Activated B cell treated with CpG ODN at 0.5 μM for 24 hours (primary cell): ENCODE results near the gene SYCE3. TPM values are rescaled to one million over a fixed set of nuclear protein-coding genes. Genes with fewer than 3 reads are reported as not detected.
A peak's percentile ranks its signal among the peaks of the same experiment; 100 is the strongest.

Experiments
- ATAC-seq: fragments of 200-7000 bp; cut with Tn5 transposase; one replicate; pipeline ENCODE4 v1.10.0; 2021; ENCODE audit warnings: low read depth, mild to moderate bottlenecking, moderate library complexity
- CTCF ChIA-PET: fragments of 350-600 bp; sonication (Branson Sonifier 250); formaldehyde crosslinking; loops from one replicate; lab custom pipeline; 2021; ENCODE audit warnings: antibody characterized with exemption; lab: Charles Lee
- POLR2A ChIA-PET: fragments of 350-600 bp; sonication (Branson Sonifier 250); formaldehyde crosslinking; loops from one replicate; lab custom pipeline; 2021; ENCODE audit warnings: antibody characterized with exemption; lab: Charles Lee
- DNase-seq: peaks from one replicate; pipeline ENCODE4 v3.0.0; 2022
- H3K27ac Mint-ChIP-seq: one replicate; pipeline ENCODE4 v1.8.0; 2020; ENCODE audit warnings: mixed read lengths
- H3K27me3 Mint-ChIP-seq: one replicate; pipeline ENCODE4 v1.8.0; 2021; ENCODE audit warnings: mixed read lengths
- H3K36me3 Mint-ChIP-seq: one replicate; pipeline ENCODE4 v1.8.0; 2021; ENCODE audit warnings: low read depth, mixed read lengths
- H3K4me1 Mint-ChIP-seq: one replicate; pipeline ENCODE4 v1.8.0; 2021; ENCODE audit warnings: mixed read lengths
- H3K4me3 Mint-ChIP-seq: one replicate; pipeline ENCODE4 v1.8.0; 2020; ENCODE audit warnings: mild to moderate bottlenecking, mixed read lengths
- H3K9me3 Mint-ChIP-seq: one replicate; pipeline ENCODE4 v1.8.0; 2020; ENCODE audit warnings: mixed read lengths
- CTCF ChIP-seq: fragments of 200-600 bp; IDR thresholded peaks from one replicate; pipeline ENCODE4 v1.8.0; 2022; ENCODE audit warnings: antibody characterized with exemption, mild to moderate bottlenecking
- intact Hi-C: fragments of 100-400 bp; cut with micrococcal nuclease; formaldehyde crosslinking; loops from one replicate; pipeline ENCODE4 v1.15.1; 2024
- total RNA-seq: library from RNA; stranded (reverse); gene quantifications from 2 replicates; pipeline ENCODE4 v1.2.3, GENCODE V29; 2022

SYCE3 gene
- total RNA-seq, 1 donor from 2014 or later: not detected

GRCh38 chr22:50553310-50553709, 9.4 kb downstream of the SYCE3 start:
- no peaks in the 10 kb centered on the region for H3K36me3 Mint-ChIP-seq
- intact Hi-C loops: no loop called here
- ATAC-seq (no peak), DNase-seq (no peak)
- POLR2A ChIA-PET: interaction anchor here (16.7 kb wide), 1 partner anchor 23 kb away, joined by 946 read pairs; the partner anchor contains the start of genes SCO2 and TYMP
- H3K27me3 Mint-ChIP-seq: no peaks in the 10 kb centered on the region
- CTCF ChIA-PET: interaction anchor here (1.7 kb wide), 1 partner anchor 27 kb away, joined by 4 read pairs; the partner anchor contains the start of gene SCO2
- peaks cover 15% of the 10 kb centered on the region for H3K4me1 Mint-ChIP-seq
- TF ChIP-seq CTCF: no peak
- H3K27ac Mint-ChIP-seq: no peak overlapping the region
- H3K9me3 Mint-ChIP-seq: no peaks in the 10 kb centered on the region
- no peak overlapping the region for H3K4me3 Mint-ChIP-seq

GRCh38 chr22:50551160-50551752, 11.5 kb downstream of the SYCE3 start:
- CTCF ChIA-PET: interaction anchor here (0.9 to 1.1 kb wide), 2 partner anchors 12 to 25 kb away, joined by 3 read pairs; no protein-coding TSS in a partner anchor
- no peaks in the 10 kb centered on the region for H3K36me3 Mint-ChIP-seq
- no peak overlapping the region for H3K27ac Mint-ChIP-seq
- POLR2A ChIA-PET: interaction anchor here (0.6 to 16.7 kb wide), 7 partner anchors 9 to 85 kb away, joined by 3 to 946 read pairs (median 4); partner anchors contain the start of genes CHKB, CPT1B, SCO2 and SYCE3
- H3K9me3 Mint-ChIP-seq: no peaks in the 10 kb centered on the region
- H3K27me3 Mint-ChIP-seq: no peaks in the 10 kb centered on the region
- no peak for DNase-seq
- H3K4me3 Mint-ChIP-seq: no peak overlapping the region
- H3K4me1 Mint-ChIP-seq: peaks cover 20% of the 10 kb centered on the region
- ATAC-seq: no peak
- no peak for TF ChIP-seq CTCF
- intact Hi-C loops: no loop called here

- intact Hi-C loops: no loop called here
- ATAC-seq (no peak), DNase-seq (no peak)
- Mint-ChIP-seq H3K27me3 (no peaks in the 10 kb centered on the region), H3K36me3 (no peaks in the 10 kb centered on the region), H3K4me3 (peak overlapping the region; percentile 48), H3K4me1 (peaks cover 25% of the 10 kb centered on the region), H3K9me3 (no peaks in the 10 kb centered on the region), H3K27ac (peak overlapping the region; percentile 35)
- ChIA-PET CTCF (interaction anchor here (0.9 to 1.1 kb wide), 2 partner anchors 11 to 24 kb away, joined by 3 read pairs; no protein-coding TSS in a partner anchor), POLR2A (interaction anchor here (0.6 to 16.7 kb wide), 9 partner anchors 9 to 563 kb away, joined by 3 to 946 read pairs (median 4); partner anchors contain the start of genes CHKB, CPT1B, SCO2 and SYCE3)
- no peak for TF ChIP-seq CTCF
These were observed 12.3 kb downstream of the SYCE3 start for GRCh38 chr22:50550395-50550794.

GRCh38 chr22:50548921-50549790, 13.6 kb downstream of the SYCE3 start:
- ATAC-seq: peak; percentile 25
- intact Hi-C loops: loop anchor here (1.0 to 10.0 kb wide), 2 partner anchors 13 to 584 kb away; partner anchors contain the start of genes PIM3 and SYCE3

More at GRCh38 chr22:50548921-50549790, 13.6 kb downstream of the SYCE3 start:
- ChIA-PET POLR2A (interaction anchor here (0.9 to 16.7 kb wide), 8 partner anchors 10 to 81 kb away, joined by 5 to 946 read pairs (median 18); partner anchors contain the start of genes CHKB, LMF2, NCAPH2 and SCO2), CTCF (interaction anchor here (0.9 to 1.9 kb wide), 7 partner anchors 10 to 297 kb away, joined by 3 to 15 read pairs (median 8); partner anchors contain the start of genes SCO2 and SYCE3)
- H3K4me3 Mint-ChIP-seq: peak overlapping the region; percentile 75
- no peaks in the 10 kb centered on the region for H3K9me3 Mint-ChIP-seq
- no peak for TF ChIP-seq CTCF
- no peaks in the 10 kb centered on the region for H3K36me3 Mint-ChIP-seq
- DNase-seq: peak; percentile 26
- peaks cover 35% of the 10 kb centered on the region for H3K4me1 Mint-ChIP-seq
- H3K27ac Mint-ChIP-seq: peak overlapping the region; percentile 71
- no peaks in the 10 kb centered on the region for H3K27me3 Mint-ChIP-seq
